Astrocyte (in vitro differentiated cells and primary cell): ENCODE results near the gene CHCHD3. TPM values are rescaled to one million over a fixed set of nuclear protein-coding genes. Genes with fewer than 3 reads are reported as not detected.
"Not testable (repeated sequence)": the region's sequence is repeated elsewhere in the genome, so short reads cannot be mapped to it uniquely, and the experiment has no call there.

Experiments used
- DNase-seq: peaks from one replicate; pipeline ENCODE4 v3.0.0-alpha.2; 2010; ENCODE audit warnings: low read depth
- FAIRE-seq: peaks from 2 replicates; lab custom pipeline; 2011; peaks lifted over from hg19 to GRCh38; lab: Jason Lieb, UNC
- H2AFZ ChIP-seq: 2 replicates; pipeline ENCODE4 v1.6.0; 2012; ENCODE audit warnings: low read depth, low read length, inconsistent platforms
- H3K27ac ChIP-seq: 2 replicates; pipeline ENCODE4 v1.5.1; 2011; ENCODE audit warnings: low read depth, low read length, inconsistent platforms
- H3K27me3 ChIP-seq: 2 replicates; pipeline ENCODE4 v1.6.0; 2011; ENCODE audit warnings: low read length, inconsistent platforms; ENCODE audit not compliant: insufficient read depth
- H3K36me3 ChIP-seq: 2 replicates; pipeline ENCODE4 v1.5.1; 2011; ENCODE audit warnings: low read length, inconsistent platforms; ENCODE audit not compliant: insufficient read depth
- H3K4me1 ChIP-seq: 2 replicates; pipeline ENCODE4 v1.5.1; 2011; ENCODE audit warnings: low read length, inconsistent platforms; ENCODE audit not compliant: insufficient read depth
- H3K4me2 ChIP-seq: 2 replicates; pipeline ENCODE4 v1.6.0; 2012; ENCODE audit warnings: low read length, inconsistent platforms
- H3K4me3 ChIP-seq: 2 replicates; pipeline ENCODE4 v1.5.1; 2011; ENCODE audit warnings: low read depth, mild to moderate bottlenecking, low read length, inconsistent platforms; ENCODE audit not compliant: insufficient read depth
- H3K79me2 ChIP-seq: 2 replicates; pipeline ENCODE4 v1.6.0; 2012; ENCODE audit warnings: mild to moderate bottlenecking, low read length, inconsistent platforms; ENCODE audit not compliant: insufficient read depth
- H3K9ac ChIP-seq: 2 replicates; pipeline ENCODE4 v1.6.0; 2012; ENCODE audit warnings: mild to moderate bottlenecking, low read length, inconsistent platforms
- H3K9me3 ChIP-seq: 2 replicates; pipeline ENCODE4 v1.5.1; 2012; ENCODE audit warnings: low read depth, mild to moderate bottlenecking, low read length, inconsistent platforms; ENCODE audit not compliant: insufficient read depth
- H4K20me1 ChIP-seq: 2 replicates; pipeline ENCODE4 v1.6.0; 2012; ENCODE audit warnings: low read length, inconsistent platforms; ENCODE audit not compliant: insufficient read depth
- H3K27ac Mint-ChIP-seq: one replicate; pipeline ENCODE4 v1.8.0; 2021; ENCODE audit warnings: mild to moderate bottlenecking, mixed read lengths; ENCODE audit not compliant: unreplicated experiment
- H3K27me3 Mint-ChIP-seq: one replicate; pipeline ENCODE4 v1.8.0; 2021; ENCODE audit warnings: low read depth, mixed read lengths; ENCODE audit not compliant: unreplicated experiment
- H3K36me3 Mint-ChIP-seq: one replicate; pipeline ENCODE4 v1.8.0; 2021; ENCODE audit warnings: low read depth, mixed read lengths; ENCODE audit not compliant: unreplicated experiment
- H3K4me1 Mint-ChIP-seq: one replicate; pipeline ENCODE4 v1.8.0; 2021; ENCODE audit warnings: low read depth, mixed read lengths; ENCODE audit not compliant: unreplicated experiment
- H3K4me3 Mint-ChIP-seq: one replicate; pipeline ENCODE4 v1.8.0; 2021; ENCODE audit warnings: mild to moderate bottlenecking, moderate library complexity, mixed read lengths; ENCODE audit not compliant: unreplicated experiment
- H3K9me3 Mint-ChIP-seq: one replicate; pipeline ENCODE4 v1.8.0; 2021; ENCODE audit warnings: mild to moderate bottlenecking, mixed read lengths; ENCODE audit not compliant: unreplicated experiment
- CTCF ChIP-seq: IDR thresholded peaks from 2 replicates; pipeline ENCODE4 v1.5.1; 2011; ENCODE audit warnings: low read depth, mild to moderate bottlenecking, inconsistent platforms, low read length, moderate library complexity; ENCODE audit not compliant: insufficient read depth
- EZH2 ChIP-seq: IDR thresholded peaks from 2 replicates; pipeline ENCODE4 v1.6.1; 2012; ENCODE audit warnings: mild to moderate bottlenecking, low read length, inconsistent platforms; ENCODE audit not compliant: insufficient read depth
- total RNA-seq: library from RNA; stranded (reverse); gene quantifications from 2 replicates; pipeline ENCODE4 v1.2.1, GENCODE V29; 2021

CHCHD3 gene
- total RNA-seq, 1 donor from 2014 or later = 63.1 TPM

- Mint-ChIP-seq H3K27ac (no peak overlapping the region), H3K36me3 (peaks cover 14% of the 10 kb centered on the region)
- no peak for TF ChIP-seq EZH2
- no peak for TF ChIP-seq CTCF
Observed at GRCh38 chr7:132893560-132893959, 188.3 kb downstream of the CHCHD3 start.

DNA sequence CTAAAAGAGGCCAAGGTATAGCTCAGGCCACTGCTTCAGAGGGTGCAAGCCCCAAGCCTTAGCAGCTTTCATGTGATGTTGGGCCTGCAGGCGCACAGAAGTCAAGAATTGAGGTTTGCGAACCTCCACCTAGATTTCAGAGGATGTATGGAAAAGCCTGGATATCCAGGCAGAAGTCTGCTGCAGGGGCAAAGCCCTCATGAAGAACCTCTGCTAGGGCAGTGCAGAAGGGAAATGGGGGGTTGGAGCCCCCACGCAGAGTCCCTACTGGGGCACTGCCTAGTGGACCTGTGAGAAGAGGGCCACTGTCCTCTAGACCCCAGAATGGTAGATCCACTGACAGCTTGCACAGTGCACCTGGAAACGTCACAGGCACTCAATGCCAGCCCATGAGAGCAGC, 189.1 kb downstream of the CHCHD3 start:
- not testable (repeated sequence) for H3K27ac Mint-ChIP-seq, H3K4me2 ChIP-seq, H3K27me3 Mint-ChIP-seq, H3K4me1 ChIP-seq, H2AFZ ChIP-seq, H3K27ac ChIP-seq, H3K9ac ChIP-seq, DNase-seq, H3K27me3 ChIP-seq, H4K20me1 ChIP-seq, H3K4me3 ChIP-seq, H3K4me1 Mint-ChIP-seq, FAIRE-seq, H3K9me3 Mint-ChIP-seq, H3K36me3 ChIP-seq, H3K4me3 Mint-ChIP-seq, H3K79me2 ChIP-seq, H3K9me3 ChIP-seq, H3K36me3 Mint-ChIP-seq

More at GRCh38 chr7:132893560-132893959, 188.3 kb downstream of the CHCHD3 start:
- no peaks in the 10 kb centered on the region for H3K4me1 ChIP-seq
- H3K27me3 ChIP-seq = no peaks in the 10 kb centered on the region
- H3K9ac ChIP-seq = no peak overlapping the region
- no peaks in the 10 kb centered on the region for H3K36me3 ChIP-seq
- H4K20me1 ChIP-seq = peaks cover 4% of the 10 kb centered on the region
- FAIRE-seq = no peak
- DNase-seq = no peak
- H3K27ac ChIP-seq = no peak overlapping the region
- H2AFZ ChIP-seq = no peak overlapping the region
- H3K4me2 ChIP-seq = no peak overlapping the region
- H3K9me3 ChIP-seq = no peaks in the 10 kb centered on the region
- Mint-ChIP-seq H3K9me3 (peaks cover 4% of the 10 kb centered on the region), H3K4me1 (no peaks in the 10 kb centered on the region), H3K4me3 (no peak overlapping the region), H3K27me3 (no peaks in the 10 kb centered on the region)
- no peaks in the 10 kb centered on the region for H3K79me2 ChIP-seq
- H3K4me3 ChIP-seq = no peak overlapping the region

DNA sequence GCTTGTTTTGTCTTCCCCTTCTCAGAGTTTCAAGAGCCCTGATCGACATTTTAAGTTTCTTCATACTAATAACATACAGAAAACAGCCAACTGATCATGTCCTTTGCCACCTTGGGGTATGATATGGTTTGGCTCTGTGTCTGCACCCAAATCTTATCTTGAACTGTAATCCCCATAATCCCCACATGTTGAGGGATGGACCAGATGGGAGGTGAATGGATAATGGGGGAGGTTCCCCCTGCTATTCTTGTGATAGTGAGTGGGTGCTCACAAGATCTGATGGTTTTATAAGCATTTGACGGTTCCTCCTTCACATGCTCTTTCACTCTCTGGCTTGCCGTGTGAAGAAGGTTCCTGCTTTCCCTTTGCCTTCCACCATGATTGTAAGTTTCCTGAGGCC, 190.3 kb downstream of the CHCHD3 start:
- H3K27me3 ChIP-seq = no peaks in the 10 kb centered on the region
- no peaks in the 10 kb centered on the region for H3K9me3 ChIP-seq
- H3K9me3 Mint-ChIP-seq = peaks cover 4% of the 10 kb centered on the region
- no peaks in the 10 kb centered on the region for H3K4me1 Mint-ChIP-seq
- H3K9ac ChIP-seq = no peak overlapping the region
- no peak overlapping the region for H3K27ac ChIP-seq
- H3K27ac Mint-ChIP-seq = no peak overlapping the region
- H3K4me3 Mint-ChIP-seq = no peak overlapping the region
- H3K4me2 ChIP-seq = no peak overlapping the region
- DNase-seq = no peak
- no peak overlapping the region for H2AFZ ChIP-seq
- no peaks in the 10 kb centered on the region for H3K36me3 ChIP-seq
- no peaks in the 10 kb centered on the region for H3K4me1 ChIP-seq
- H3K27me3 Mint-ChIP-seq = no peaks in the 10 kb centered on the region
- no peaks in the 10 kb centered on the region for H3K79me2 ChIP-seq
- FAIRE-seq = no peak
- TF ChIP-seq EZH2 (no peak), CTCF (no peak)
- peaks cover 5% of the 10 kb centered on the region for H3K36me3 Mint-ChIP-seq
- H4K20me1 ChIP-seq = peaks cover 4% of the 10 kb centered on the region
- H3K4me3 ChIP-seq = no peak overlapping the region
